Measurements from ENCODE around the gene S100A14. TPM values are rescaled to one million over a fixed set of nuclear protein-coding genes. Genes with fewer than 3 reads are reported as not detected.
A peak's percentile ranks its signal among the peaks of the same experiment; 100 is the strongest.
"Not testable (repeated sequence)": the region's sequence is repeated elsewhere in the genome, so short reads cannot be mapped to it uniquely, and the experiment has no call there.

The S100A14 gene
- total RNA-seq, 6 donors from 2014 or later, result 76.5 to 239 (median 133) TPM

DNA sequence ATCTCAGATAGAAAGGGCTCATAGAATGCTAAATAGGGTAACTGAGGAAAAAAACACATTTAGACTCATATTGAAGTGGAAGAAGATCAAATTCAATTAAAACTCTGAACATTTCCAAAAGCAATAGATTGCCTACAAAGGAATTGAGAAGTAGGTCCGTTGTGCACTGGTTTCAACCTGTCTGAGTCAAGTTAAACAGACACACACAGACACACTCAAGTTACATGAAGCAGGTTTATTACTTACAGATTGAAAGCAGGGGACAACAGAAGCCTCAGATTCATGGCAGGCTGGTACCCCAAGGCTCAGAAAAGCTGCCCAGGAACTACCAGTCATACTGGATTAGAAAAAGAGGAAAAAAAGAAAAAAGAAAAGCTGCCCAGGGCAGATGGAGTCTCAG is 29.8 kb downstream of the S100A14 start:
- Histone ChIP-seq H3K27ac (no peak overlapping the region), H3K9me3 (no peaks in the 10 kb centered on the region), H3K27me3 (no peaks in the 10 kb centered on the region), H3K36me3 (no peaks in the 10 kb centered on the region), H3K4me3 (no peak overlapping the region), H3K4me1 (no peaks in the 10 kb centered on the region)
- no peak for ATAC-seq (ENCODE audit: low FRiP score in 2 of 2)
- WGBS, 2 donors, result 41 to 50% methylated on average over 1 of the region's 1 CpG
- no peak for DNase-seq
- TF ChIP-seq, protein P1, sequence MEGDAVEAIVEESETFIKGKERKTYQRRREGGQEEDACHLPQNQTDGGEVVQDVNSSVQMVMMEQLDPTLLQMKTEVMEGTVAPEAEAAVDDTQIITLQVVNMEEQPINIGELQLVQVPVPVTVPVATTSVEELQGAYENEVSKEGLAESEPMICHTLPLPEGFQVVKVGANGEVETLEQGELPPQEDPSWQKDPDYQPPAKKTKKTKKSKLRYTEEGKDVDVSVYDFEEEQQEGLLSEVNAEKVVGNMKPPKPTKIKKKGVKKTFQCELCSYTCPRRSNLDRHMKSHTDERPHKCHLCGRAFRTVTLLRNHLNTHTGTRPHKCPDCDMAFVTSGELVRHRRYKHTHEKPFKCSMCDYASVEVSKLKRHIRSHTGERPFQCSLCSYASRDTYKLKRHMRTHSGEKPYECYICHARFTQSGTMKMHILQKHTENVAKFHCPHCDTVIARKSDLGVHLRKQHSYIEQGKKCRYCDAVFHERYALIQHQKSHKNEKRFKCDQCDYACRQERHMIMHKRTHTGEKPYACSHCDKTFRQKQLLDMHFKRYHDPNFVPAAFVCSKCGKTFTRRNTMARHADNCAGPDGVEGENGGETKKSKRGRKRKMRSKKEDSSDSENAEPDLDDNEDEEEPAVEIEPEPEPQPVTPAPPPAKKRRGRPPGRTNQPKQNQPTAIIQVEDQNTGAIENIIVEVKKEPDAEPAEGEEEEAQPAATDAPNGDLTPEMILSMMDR (IDR thresholded peaks at IDR 0.05), result no peak
- no peak for TF ChIP-seq POLR2AphosphoS5 (IDR thresholded peaks at IDR 0.05)
- TF ChIP-seq POLR2A (IDR thresholded peaks at IDR 0.05), result no peak
- no peak for TF ChIP-seq EP300 (IDR thresholded peaks at IDR 0.05)

GRCh38 chr1:153585006-153585405 is 31.1 kb downstream of the S100A14 start:
- DNase-seq (no peak), ATAC-seq (ENCODE audit: low FRiP score in 2 of 2) (no peak)
- H3K9me3 ChIP-seq, result no peaks in the 10 kb centered on the region
- H3K4me3 ChIP-seq, result no peak overlapping the region
- no peak for TF ChIP-seq POLR2AphosphoS5 (IDR thresholded peaks at IDR 0.05)
- no peak for TF ChIP-seq EP300 (IDR thresholded peaks at IDR 0.05)
- TF ChIP-seq, protein P1 (IDR thresholded peaks at IDR 0.05), result no peak
- TF ChIP-seq POLR2A (IDR thresholded peaks at IDR 0.05), result no peak
- H3K4me1 ChIP-seq, result no peaks in the 10 kb centered on the region
- 81 to 93% methylated on average over 1 of the region's 1 CpG for WGBS, 2 donors
- no peaks in the 10 kb centered on the region for H3K36me3 ChIP-seq
- H3K27ac ChIP-seq, result no peak overlapping the region
- no peaks in the 10 kb centered on the region for H3K27me3 ChIP-seq

GRCh38 chr1:153583976-153584375 is 32.1 kb downstream of the S100A14 start:
- no peak for DNase-seq
- Histone ChIP-seq H3K27me3 (no peaks in the 10 kb centered on the region), H3K4me3 (no peak overlapping the region), H3K27ac (no peak overlapping the region), H3K9me3 (no peaks in the 10 kb centered on the region), H3K36me3 (no peaks in the 10 kb centered on the region), H3K4me1 (no peaks in the 10 kb centered on the region)
- no peak for ATAC-seq (ENCODE audit: low FRiP score in 2 of 2)
- TF ChIP-seq, protein P1 (IDR thresholded peaks at IDR 0.05), result no peak
- TF ChIP-seq POLR2A (IDR thresholded peaks at IDR 0.05) (no peak), POLR2AphosphoS5 (IDR thresholded peaks at IDR 0.05) (no peak), EP300 (IDR thresholded peaks at IDR 0.05) (no peak)
- WGBS, 2 donors, result 76 to 88% methylated on average over 2 of the region's 2 CpGs

GRCh38 chr1:153583514-153583913 is 32.6 kb downstream of the S100A14 start:
- not testable (repeated sequence) for H3K36me3 ChIP-seq; DNase-seq; H3K9me3 ChIP-seq; H3K27ac ChIP-seq; H3K27me3 ChIP-seq; H3K4me1 ChIP-seq; H3K4me3 ChIP-seq; ATAC-seq (ENCODE audit: low FRiP score in 2 of 2)
- WGBS, 2 donors, result 70 to 82% methylated on average over 2 to 3 of the region's 3 CpGs

DNA sequence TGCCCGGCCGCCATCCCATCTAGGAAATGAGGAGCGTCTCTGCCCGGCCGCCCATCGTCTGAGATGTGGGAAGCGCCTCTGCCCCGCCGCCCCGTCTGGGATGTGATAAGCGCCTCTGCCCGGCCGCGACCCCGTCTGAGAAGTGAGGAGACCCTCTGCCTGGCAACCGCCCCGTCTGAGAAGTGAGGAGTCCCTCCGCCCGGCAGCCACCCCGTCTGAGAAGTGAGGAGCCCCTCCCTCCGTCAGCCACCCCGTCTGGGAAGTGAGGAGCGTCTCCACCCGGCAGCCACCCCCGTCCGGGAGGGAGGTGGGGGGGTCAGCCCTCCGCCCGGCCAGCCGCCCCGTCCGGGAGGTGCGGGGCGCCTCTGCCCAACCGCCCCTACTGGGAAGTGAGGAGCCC is 33.3 kb downstream of the S100A14 start:
- not testable (repeated sequence) for H3K27ac ChIP-seq; H3K36me3 ChIP-seq; ATAC-seq (ENCODE audit: low FRiP score in 2 of 2); H3K9me3 ChIP-seq; H3K4me3 ChIP-seq; H3K27me3 ChIP-seq; H3K4me1 ChIP-seq
- WGBS, 2 donors, result 95% methylated on average over 18 of the region's 34 CpGs; no CpG with 5 or more reads in 1 of the 2 donors
- peak in 1 of 2 donors; percentile 65 for DNase-seq

DNA sequence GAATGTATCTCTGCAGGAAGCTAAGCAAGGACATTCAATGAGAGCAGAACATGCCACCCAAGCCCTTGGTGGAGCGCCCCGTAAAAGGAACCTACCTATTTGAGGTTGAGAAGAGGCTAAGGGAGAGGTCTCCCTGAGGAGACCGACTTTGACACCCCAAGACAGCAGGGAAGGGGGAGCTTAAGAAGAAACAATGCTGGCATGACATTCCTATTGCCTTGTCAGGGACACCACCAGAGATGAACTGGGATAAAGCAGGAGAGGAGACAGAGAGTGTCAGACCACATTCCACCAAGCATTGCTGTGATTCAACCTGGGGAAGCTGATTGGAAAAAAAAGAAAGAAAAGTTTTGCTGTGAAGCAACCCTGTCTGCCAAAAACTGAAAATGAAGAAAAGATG is 37.2 kb downstream of the S100A14 start:
- no peak overlapping the region for H3K4me3 ChIP-seq
- H3K9me3 ChIP-seq, result no peaks in the 10 kb centered on the region
- ATAC-seq (ENCODE audit: low FRiP score in 2 of 2) (no peak), DNase-seq (no peak)
- H3K27ac ChIP-seq, result no peak overlapping the region
- TF ChIP-seq POLR2A (IDR thresholded peaks at IDR 0.05) (no peak), EP300 (IDR thresholded peaks at IDR 0.05) (no peak), POLR2AphosphoS5 (IDR thresholded peaks at IDR 0.05) (no peak)
- TF ChIP-seq, protein P1 (IDR thresholded peaks at IDR 0.05), result no peak
- no peaks in the 10 kb centered on the region for H3K36me3 ChIP-seq
- no peaks in the 10 kb centered on the region for H3K27me3 ChIP-seq
- no peaks in the 10 kb centered on the region for H3K4me1 ChIP-seq
- WGBS, 2 donors, result 83 to 85% methylated on average over 3 of the region's 3 CpGs

All from upper lobe of left lung (tissue), 6 donors.